ENCODE measurements around the gene VPS13D. TPM values are rescaled to one million over a fixed set of nuclear protein-coding genes. Genes with fewer than 3 reads are reported as not detected.

VPS13D gene
- total and polyA plus RNA-seq, 2 experiments from 2014 or later, result 10.7 to 34.9 TPM

DNA sequence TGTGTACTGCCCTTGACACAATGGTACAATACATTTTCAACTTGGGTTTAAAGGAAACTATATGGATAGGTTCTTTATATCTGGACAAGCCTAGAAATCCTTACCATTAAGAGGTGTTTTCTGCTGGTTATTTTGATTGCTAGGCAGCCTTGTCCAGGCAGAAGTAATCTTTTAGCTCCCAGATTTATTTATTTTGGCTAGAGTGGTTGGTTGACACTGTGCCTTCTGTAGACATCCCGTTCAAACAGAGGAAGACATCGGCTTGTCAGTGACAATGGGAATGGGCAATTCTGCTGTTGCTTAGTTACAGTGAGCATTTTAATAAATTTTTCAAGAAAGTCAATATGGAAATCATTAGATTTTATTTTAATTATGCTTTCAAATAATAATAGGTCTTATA is 138.8 kb downstream of the VPS13D start:
- Histone ChIP-seq H4K20me1 (replicated peaks; ENCODE audit: insufficient read depth) (peaks cover 6% of the 10 kb centered on the region; the same call in 1 of the 2 replicates), H3K4me1 (ENCODE audit: insufficient read depth) (peaks cover 7% of the 10 kb centered on the region; the same call in 1 of the 2 replicates), H3K36me3 (ENCODE audit: insufficient read depth) (peaks cover 3% of the 10 kb centered on the region; the same call in 1 of the 2 replicates), H3K27ac (ENCODE audit: low read depth) (no peak overlapping the region), H3K27me3 (ENCODE audit: insufficient read depth) (no peaks in the 10 kb centered on the region), H3K4me2 (no peak overlapping the region), H2AFZ (no peak overlapping the region), H3K9me2 (ENCODE audit: insufficient read depth) (no peaks in the 10 kb centered on the region), H3F3A (replicated peaks; ENCODE audit: low read depth) (no peaks in the 10 kb centered on the region), H3K4me3 (no peak overlapping the region), H3K79me2 (replicated peaks; ENCODE audit: insufficient read depth) (no peaks in the 10 kb centered on the region)
- H3K4me3 Mint-ChIP-seq, result no peak overlapping the region
- H3K27ac Mint-ChIP-seq, result no peak overlapping the region
- peaks cover 3% of the 10 kb centered on the region; the same call in 1 of the 3 replicates for H3K36me3 Mint-ChIP-seq (ENCODE audit: low read depth)
- H3K27me3 Mint-ChIP-seq (ENCODE audit: insufficient read depth, low read depth, poor library complexity), result peaks cover 3% of the 10 kb centered on the region
- no peak for ATAC-seq
- H3K9me3 Mint-ChIP-seq, result no peaks in the 10 kb centered on the region
- no peak for DNase-seq (ENCODE audit: low spot score)
- TF ChIP-seq, protein P1, sequence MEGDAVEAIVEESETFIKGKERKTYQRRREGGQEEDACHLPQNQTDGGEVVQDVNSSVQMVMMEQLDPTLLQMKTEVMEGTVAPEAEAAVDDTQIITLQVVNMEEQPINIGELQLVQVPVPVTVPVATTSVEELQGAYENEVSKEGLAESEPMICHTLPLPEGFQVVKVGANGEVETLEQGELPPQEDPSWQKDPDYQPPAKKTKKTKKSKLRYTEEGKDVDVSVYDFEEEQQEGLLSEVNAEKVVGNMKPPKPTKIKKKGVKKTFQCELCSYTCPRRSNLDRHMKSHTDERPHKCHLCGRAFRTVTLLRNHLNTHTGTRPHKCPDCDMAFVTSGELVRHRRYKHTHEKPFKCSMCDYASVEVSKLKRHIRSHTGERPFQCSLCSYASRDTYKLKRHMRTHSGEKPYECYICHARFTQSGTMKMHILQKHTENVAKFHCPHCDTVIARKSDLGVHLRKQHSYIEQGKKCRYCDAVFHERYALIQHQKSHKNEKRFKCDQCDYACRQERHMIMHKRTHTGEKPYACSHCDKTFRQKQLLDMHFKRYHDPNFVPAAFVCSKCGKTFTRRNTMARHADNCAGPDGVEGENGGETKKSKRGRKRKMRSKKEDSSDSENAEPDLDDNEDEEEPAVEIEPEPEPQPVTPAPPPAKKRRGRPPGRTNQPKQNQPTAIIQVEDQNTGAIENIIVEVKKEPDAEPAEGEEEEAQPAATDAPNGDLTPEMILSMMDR (conservative IDR thresholded peaks at IDR 0.05; ENCODE audit: low read depth in 2 of 2), result no peak
- 0 out of 3 replicates have a peak, but pooled peaks cover 3% of the 10 kb centered on the region for H3K4me1 Mint-ChIP-seq

DNA sequence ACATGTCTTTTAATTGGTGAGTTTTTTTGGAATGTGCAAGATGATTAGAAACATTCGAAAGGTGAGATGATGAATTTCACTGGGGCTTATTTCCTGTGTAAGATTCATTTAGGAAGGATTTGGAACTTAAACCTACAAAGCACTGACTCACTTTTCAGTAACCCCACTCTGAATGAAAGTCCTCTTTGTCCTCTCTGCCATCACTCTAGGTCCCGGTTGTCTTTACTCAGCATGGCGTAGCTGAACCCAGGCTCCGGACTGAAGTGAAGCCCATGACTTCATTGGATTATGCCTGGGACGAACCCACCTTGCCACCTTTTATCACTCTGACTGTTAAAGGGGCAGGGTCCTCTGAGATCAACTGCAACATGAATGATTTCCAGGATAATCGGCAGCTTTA is 139.4 kb downstream of the VPS13D start:
- peaks cover 3% of the 10 kb centered on the region; the same call in 2 of the 3 replicates for H3K36me3 Mint-ChIP-seq (ENCODE audit: low read depth)
- TF ChIP-seq, protein P2, sequence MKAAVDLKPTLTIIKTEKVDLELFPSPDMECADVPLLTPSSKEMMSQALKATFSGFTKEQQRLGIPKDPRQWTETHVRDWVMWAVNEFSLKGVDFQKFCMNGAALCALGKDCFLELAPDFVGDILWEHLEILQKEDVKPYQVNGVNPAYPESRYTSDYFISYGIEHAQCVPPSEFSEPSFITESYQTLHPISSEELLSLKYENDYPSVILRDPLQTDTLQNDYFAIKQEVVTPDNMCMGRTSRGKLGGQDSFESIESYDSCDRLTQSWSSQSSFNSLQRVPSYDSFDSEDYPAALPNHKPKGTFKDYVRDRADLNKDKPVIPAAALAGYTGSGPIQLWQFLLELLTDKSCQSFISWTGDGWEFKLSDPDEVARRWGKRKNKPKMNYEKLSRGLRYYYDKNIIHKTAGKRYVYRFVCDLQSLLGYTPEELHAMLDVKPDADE (IDR thresholded peaks at IDR 0.05), result no peak
- TF ChIP-seq, protein P1 (conservative IDR thresholded peaks at IDR 0.05; ENCODE audit: low read depth in 2 of 2), result no peak
- TF ChIP-seq ZNF331 (CRISPR knock-in tag; IDR thresholded peaks at IDR 0.05; ENCODE audit: low read depth), result no peak
- TF ChIP-seq, protein P3, sequence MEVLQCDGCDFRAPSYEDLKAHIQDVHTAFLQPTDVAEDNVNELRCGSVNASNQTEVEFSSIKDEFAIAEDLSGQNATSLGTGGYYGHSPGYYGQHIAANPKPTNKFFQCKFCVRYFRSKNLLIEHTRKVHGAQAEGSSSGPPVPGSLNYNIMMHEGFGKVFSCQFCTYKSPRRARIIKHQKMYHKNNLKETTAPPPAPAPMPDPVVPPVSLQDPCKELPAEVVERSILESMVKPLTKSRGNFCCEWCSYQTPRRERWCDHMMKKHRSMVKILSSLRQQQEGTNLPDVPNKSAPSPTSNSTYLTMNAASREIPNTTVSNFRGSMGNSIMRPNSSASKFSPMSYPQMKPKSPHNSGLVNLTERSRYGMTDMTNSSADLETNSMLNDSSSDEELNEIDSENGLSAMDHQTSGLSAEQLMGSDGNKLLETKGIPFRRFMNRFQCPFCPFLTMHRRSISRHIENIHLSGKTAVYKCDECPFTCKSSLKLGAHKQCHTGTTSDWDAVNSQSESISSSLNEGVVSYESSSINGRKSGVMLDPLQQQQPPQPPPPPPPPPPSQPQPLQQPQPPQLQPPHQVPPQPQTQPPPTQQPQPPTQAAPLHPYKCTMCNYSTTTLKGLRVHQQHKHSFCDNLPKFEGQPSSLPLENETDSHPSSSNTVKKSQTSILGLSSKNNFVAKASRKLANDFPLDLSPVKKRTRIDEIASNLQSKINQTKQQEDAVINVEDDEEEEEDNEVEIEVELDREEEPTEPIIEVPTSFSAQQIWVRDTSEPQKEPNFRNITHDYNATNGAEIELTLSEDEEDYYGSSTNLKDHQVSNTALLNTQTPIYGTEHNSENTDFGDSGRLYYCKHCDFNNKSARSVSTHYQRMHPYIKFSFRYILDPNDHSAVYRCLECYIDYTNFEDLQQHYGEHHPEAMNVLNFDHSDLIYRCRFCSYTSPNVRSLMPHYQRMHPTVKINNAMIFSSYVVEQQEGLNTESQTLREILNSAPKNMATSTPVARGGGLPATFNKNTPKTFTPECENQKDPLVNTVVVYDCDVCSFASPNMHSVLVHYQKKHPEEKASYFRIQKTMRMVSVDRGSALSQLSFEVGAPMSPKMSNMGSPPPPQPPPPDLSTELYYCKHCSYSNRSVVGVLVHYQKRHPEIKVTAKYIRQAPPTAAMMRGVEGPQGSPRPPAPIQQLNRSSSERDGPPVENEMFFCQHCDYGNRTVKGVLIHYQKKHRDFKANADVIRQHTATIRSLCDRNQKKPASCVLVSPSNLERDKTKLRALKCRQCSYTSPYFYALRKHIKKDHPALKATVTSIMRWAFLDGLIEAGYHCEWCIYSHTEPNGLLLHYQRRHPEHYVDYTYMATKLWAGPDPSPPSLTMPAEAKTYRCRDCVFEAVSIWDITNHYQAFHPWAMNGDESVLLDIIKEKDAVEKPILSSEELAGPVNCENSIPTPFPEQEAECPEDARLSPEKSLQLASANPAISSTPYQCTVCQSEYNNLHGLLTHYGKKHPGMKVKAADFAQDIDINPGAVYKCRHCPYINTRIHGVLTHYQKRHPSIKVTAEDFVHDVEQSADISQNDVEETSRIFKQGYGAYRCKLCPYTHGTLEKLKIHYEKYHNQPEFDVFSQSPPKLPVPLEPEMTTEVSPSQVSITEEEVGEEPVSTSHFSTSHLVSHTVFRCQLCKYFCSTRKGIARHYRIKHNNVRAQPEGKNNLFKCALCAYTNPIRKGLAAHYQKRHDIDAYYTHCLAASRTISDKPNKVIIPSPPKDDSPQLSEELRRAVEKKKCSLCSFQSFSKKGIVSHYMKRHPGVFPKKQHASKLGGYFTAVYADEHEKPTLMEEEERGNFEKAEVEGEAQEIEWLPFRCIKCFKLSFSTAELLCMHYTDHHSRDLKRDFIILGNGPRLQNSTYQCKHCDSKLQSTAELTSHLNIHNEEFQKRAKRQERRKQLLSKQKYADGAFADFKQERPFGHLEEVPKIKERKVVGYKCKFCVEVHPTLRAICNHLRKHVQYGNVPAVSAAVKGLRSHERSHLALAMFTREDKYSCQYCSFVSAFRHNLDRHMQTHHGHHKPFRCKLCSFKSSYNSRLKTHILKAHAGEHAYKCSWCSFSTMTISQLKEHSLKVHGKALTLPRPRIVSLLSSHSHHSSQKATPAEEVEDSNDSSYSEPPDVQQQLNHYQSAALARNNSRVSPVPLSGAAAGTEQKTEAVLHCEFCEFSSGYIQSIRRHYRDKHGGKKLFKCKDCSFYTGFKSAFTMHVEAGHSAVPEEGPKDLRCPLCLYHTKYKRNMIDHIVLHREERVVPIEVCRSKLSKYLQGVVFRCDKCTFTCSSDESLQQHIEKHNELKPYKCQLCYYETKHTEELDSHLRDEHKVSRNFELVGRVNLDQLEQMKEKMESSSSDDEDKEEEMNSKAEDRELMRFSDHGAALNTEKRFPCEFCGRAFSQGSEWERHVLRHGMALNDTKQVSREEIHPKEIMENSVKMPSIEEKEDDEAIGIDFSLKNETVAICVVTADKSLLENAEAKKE (CRISPR knock-in tag; IDR thresholded peaks at IDR 0.05), result no peak
- TF ChIP-seq, protein P4, sequence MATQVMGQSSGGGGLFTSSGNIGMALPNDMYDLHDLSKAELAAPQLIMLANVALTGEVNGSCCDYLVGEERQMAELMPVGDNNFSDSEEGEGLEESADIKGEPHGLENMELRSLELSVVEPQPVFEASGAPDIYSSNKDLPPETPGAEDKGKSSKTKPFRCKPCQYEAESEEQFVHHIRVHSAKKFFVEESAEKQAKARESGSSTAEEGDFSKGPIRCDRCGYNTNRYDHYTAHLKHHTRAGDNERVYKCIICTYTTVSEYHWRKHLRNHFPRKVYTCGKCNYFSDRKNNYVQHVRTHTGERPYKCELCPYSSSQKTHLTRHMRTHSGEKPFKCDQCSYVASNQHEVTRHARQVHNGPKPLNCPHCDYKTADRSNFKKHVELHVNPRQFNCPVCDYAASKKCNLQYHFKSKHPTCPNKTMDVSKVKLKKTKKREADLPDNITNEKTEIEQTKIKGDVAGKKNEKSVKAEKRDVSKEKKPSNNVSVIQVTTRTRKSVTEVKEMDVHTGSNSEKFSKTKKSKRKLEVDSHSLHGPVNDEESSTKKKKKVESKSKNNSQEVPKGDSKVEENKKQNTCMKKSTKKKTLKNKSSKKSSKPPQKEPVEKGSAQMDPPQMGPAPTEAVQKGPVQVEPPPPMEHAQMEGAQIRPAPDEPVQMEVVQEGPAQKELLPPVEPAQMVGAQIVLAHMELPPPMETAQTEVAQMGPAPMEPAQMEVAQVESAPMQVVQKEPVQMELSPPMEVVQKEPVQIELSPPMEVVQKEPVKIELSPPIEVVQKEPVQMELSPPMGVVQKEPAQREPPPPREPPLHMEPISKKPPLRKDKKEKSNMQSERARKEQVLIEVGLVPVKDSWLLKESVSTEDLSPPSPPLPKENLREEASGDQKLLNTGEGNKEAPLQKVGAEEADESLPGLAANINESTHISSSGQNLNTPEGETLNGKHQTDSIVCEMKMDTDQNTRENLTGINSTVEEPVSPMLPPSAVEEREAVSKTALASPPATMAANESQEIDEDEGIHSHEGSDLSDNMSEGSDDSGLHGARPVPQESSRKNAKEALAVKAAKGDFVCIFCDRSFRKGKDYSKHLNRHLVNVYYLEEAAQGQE (IDR thresholded peaks at IDR 0.05; ENCODE audit: unreplicated experiment), result no peak

More for the DNA sequence above, 139.4 kb downstream of the VPS13D start:
- Histone ChIP-seq H3K27ac (ENCODE audit: low read depth) (no peak overlapping the region), H3K9me2 (ENCODE audit: insufficient read depth) (no peaks in the 10 kb centered on the region), H3K4me3 (no peak overlapping the region), H3F3A (replicated peaks; ENCODE audit: low read depth) (no peaks in the 10 kb centered on the region), H3K4me2 (no peak overlapping the region), H2AFZ (no peak overlapping the region), H3K4me1 (ENCODE audit: insufficient read depth) (peaks cover 7% of the 10 kb centered on the region; the same call in 1 of the 2 replicates), H3K36me3 (ENCODE audit: insufficient read depth) (peaks cover 3% of the 10 kb centered on the region; the same call in 1 of the 2 replicates), H3K79me2 (replicated peaks; ENCODE audit: insufficient read depth) (no peaks in the 10 kb centered on the region), H3K27me3 (ENCODE audit: insufficient read depth) (no peaks in the 10 kb centered on the region), H4K20me1 (replicated peaks; ENCODE audit: insufficient read depth) (peaks cover 6% of the 10 kb centered on the region; the same call in 1 of the 2 replicates)
- H3K4me3 Mint-ChIP-seq, result no peak overlapping the region
- H3K4me1 Mint-ChIP-seq, result 0 out of 3 replicates have a peak, but pooled peaks cover 3% of the 10 kb centered on the region
- DNase-seq (ENCODE audit: low spot score) (no peak), ATAC-seq (no peak)
- H3K27me3 Mint-ChIP-seq (ENCODE audit: insufficient read depth, low read depth, poor library complexity), result peaks cover 3% of the 10 kb centered on the region
- no peak overlapping the region for H3K27ac Mint-ChIP-seq
- H3K9me3 Mint-ChIP-seq, result no peaks in the 10 kb centered on the region

All from GM23338 (cell line).